ENCODE data around the gene EPB42. TPM values are rescaled to one million over a fixed set of nuclear protein-coding genes. Genes with fewer than 3 reads are reported as not detected.

Gene EPB42
- total RNA-seq, 1 experiment from 2014 or later = not detected

- CTCF ChIA-PET = interaction anchor here (1.2 kb wide), 1 partner anchor 66 kb away, joined by 4 read pairs; no protein-coding TSS in a partner anchor
- POLR2A ChIA-PET = no interaction called here
These were observed 1.7 kb downstream of the EPB42 start for GRCh38 chr15:43218908-43219706.

GRCh38 chr15:43215961-43216360 lies 4.9 kb downstream of the EPB42 start:
- Histone ChIP-seq H3K4me1 (no peaks in the 10 kb centered on the region), H3K36me3 (ENCODE audit: control insufficient read depth, insufficient read depth, low read length) (no peaks in the 10 kb centered on the region), H3K9me3 (no peaks in the 10 kb centered on the region), H3K4me3 (ENCODE audit: low read depth, low read length) (no peak overlapping the region), H3K27me3 (replicated peaks; ENCODE audit: control insufficient read depth, insufficient read depth, low read length) (no peaks in the 10 kb centered on the region)
- intact Hi-C loops (cut with micrococcal nuclease; ENCODE audit: unreplicated experiment) = no loop called here
- Mint-ChIP-seq H3K27me3 (ENCODE audit: insufficient read depth, unreplicated experiment) (peaks cover 5% of the 10 kb centered on the region), H3K36me3 (ENCODE audit: insufficient read depth, unreplicated experiment) (no peaks in the 10 kb centered on the region), H3K9me3 (ENCODE audit: unreplicated experiment) (peaks cover 8% of the 10 kb centered on the region), H3K4me1 (ENCODE audit: low read depth, unreplicated experiment) (peaks cover 7% of the 10 kb centered on the region), H3K4me3 (ENCODE audit: unreplicated experiment) (no peak overlapping the region), H3K27ac (ENCODE audit: unreplicated experiment) (no peak overlapping the region)
- ChIA-PET POLR2A (no interaction called here), CTCF (interaction anchor here (0.6 kb wide), 1 partner anchor 9 kb away, joined by 3 read pairs; no protein-coding TSS in a partner anchor)
- DNase-seq = peak in 1 of 2 experiments; percentile 17
- no peak for TF ChIP-seq CTCF (IDR thresholded peaks at IDR 0.05; ENCODE audit: insufficient read depth in 1 of 2, low read depth in 1 of 2, low read length in 1 of 2, severe bottlenecking in 1 of 2, unreplicated experiment in 1 of 2)
- no TSS peak for BruUV-seq (replicated peaks)

More at GRCh38 chr15:43218908-43219706, 1.7 kb downstream of the EPB42 start:
- no TSS peak for BruUV-seq (replicated peaks)
- Histone ChIP-seq H3K9me3 (no peaks in the 10 kb centered on the region), H3K27me3 (replicated peaks; ENCODE audit: control insufficient read depth, insufficient read depth, low read length) (no peaks in the 10 kb centered on the region), H3K36me3 (ENCODE audit: control insufficient read depth, insufficient read depth, low read length) (no peaks in the 10 kb centered on the region), H3K4me3 (ENCODE audit: low read depth, low read length) (no peak overlapping the region), H3K4me1 (no peaks in the 10 kb centered on the region)
- no peak for TF ChIP-seq CTCF (IDR thresholded peaks at IDR 0.05; ENCODE audit: insufficient read depth in 1 of 2, low read depth in 1 of 2, low read length in 1 of 2, severe bottlenecking in 1 of 2, unreplicated experiment in 1 of 2)
- Mint-ChIP-seq H3K4me1 (ENCODE audit: low read depth, unreplicated experiment) (peaks cover 3% of the 10 kb centered on the region), H3K9me3 (ENCODE audit: unreplicated experiment) (peaks cover 8% of the 10 kb centered on the region), H3K36me3 (ENCODE audit: insufficient read depth, unreplicated experiment) (no peaks in the 10 kb centered on the region), H3K4me3 (ENCODE audit: unreplicated experiment) (no peak overlapping the region), H3K27ac (ENCODE audit: unreplicated experiment) (no peak overlapping the region), H3K27me3 (ENCODE audit: insufficient read depth, unreplicated experiment) (peaks cover 5% of the 10 kb centered on the region)
- peak; percentile 17 to 29 for DNase-seq
- intact Hi-C loops (cut with micrococcal nuclease; ENCODE audit: unreplicated experiment) = no loop called here

- H3K36me3 ChIP-seq (ENCODE audit: control insufficient read depth, insufficient read depth, low read length) = no peaks in the 10 kb centered on the region
- H3K4me1 Mint-ChIP-seq (ENCODE audit: low read depth, unreplicated experiment) = peaks cover 7% of the 10 kb centered on the region
- intact Hi-C loops (cut with micrococcal nuclease; ENCODE audit: unreplicated experiment) = no loop called here
- no TSS peak for BruUV-seq (replicated peaks)
- no peaks in the 10 kb centered on the region for H3K36me3 Mint-ChIP-seq (ENCODE audit: insufficient read depth, unreplicated experiment)
- ChIA-PET POLR2A (no interaction called here), CTCF (interaction anchor here (0.8 to 1.1 kb wide), 2 partner anchors 11 kb away, joined by 3 to 5 read pairs; no protein-coding TSS in a partner anchor)
- no peak overlapping the region for H3K4me3 ChIP-seq (ENCODE audit: low read depth, low read length)
- no peaks in the 10 kb centered on the region for H3K9me3 ChIP-seq
- peak in 1 of 2 experiments; percentile 12 for DNase-seq
- H3K27me3 ChIP-seq (replicated peaks; ENCODE audit: control insufficient read depth, insufficient read depth, low read length) = no peaks in the 10 kb centered on the region
- H3K27me3 Mint-ChIP-seq (ENCODE audit: insufficient read depth, unreplicated experiment) = peaks cover 2% of the 10 kb centered on the region
- H3K27ac Mint-ChIP-seq (ENCODE audit: unreplicated experiment) = no peak overlapping the region
- no peaks in the 10 kb centered on the region for H3K4me1 ChIP-seq
- H3K9me3 Mint-ChIP-seq (ENCODE audit: unreplicated experiment) = peaks cover 8% of the 10 kb centered on the region
- no peak for TF ChIP-seq CTCF (IDR thresholded peaks at IDR 0.05; ENCODE audit: insufficient read depth in 1 of 2, low read depth in 1 of 2, low read length in 1 of 2, severe bottlenecking in 1 of 2, unreplicated experiment in 1 of 2)
- no peak overlapping the region for H3K4me3 Mint-ChIP-seq (ENCODE audit: unreplicated experiment)
These were observed 6.1 kb downstream of the EPB42 start for GRCh38 chr15:43214592-43215295.
